IMR-90 (cell line): ENCODE results near the gene VAV3. TPM values are rescaled to one million over a fixed set of nuclear protein-coding genes. Genes with fewer than 3 reads are reported as not detected.

Experiments used
- ATAC-seq: fragments of 200-7000 bp; cut with Tn5 transposase; 2 replicates; pipeline ENCODE4 v1.9.1; 2020; ENCODE audit warnings: low read depth, mild to moderate bottlenecking, moderate library complexity
- BruUV-seq: library from RNA; stranded (reverse); fragments of 400-500 nt; replicated peaks from 2 replicates; lab custom pipeline; 2021; lab: Mats Ljungman, UMichigan
- CTCF ChIA-PET: fragments of 300-600 bp; formaldehyde crosslinking; extraction: SDS; loops from one replicate; lab custom pipeline; 2021; ENCODE audit warnings: antibody characterized with exemption; lab: Yijun Ruan, JAX
- POLR2A ChIA-PET: fragments of 300-600 bp; sonication (Branson Sonifier 250); formaldehyde crosslinking; loops from one replicate; lab custom pipeline; 2022; ENCODE audit warnings: antibody characterized with exemption; ENCODE audit not compliant: unreplicated experiment; lab: Charles Lee
- DNase-seq: peaks from one replicate; pipeline ENCODE4 v3.0.0; 2013
- H2AFZ ChIP-seq: replicated peaks from 2 replicates; pipeline ENCODE3; 2013; ENCODE audit warnings: low read length, mild to moderate bottlenecking; ENCODE audit not compliant: poor library complexity
- H2AK5ac ChIP-seq: 2 replicates; pipeline ENCODE4 v1.6.1; 2013; ENCODE audit warnings: low read depth, low read length, inconsistent platforms
- H2AK9ac ChIP-seq: replicated peaks from 2 replicates; pipeline ENCODE3; 2013; ENCODE audit warnings: mild to moderate bottlenecking, low read depth, low read length, moderate library complexity; ENCODE audit not compliant: poor library complexity
- H2BK120ac ChIP-seq: 2 replicates; pipeline ENCODE4 v1.6.1; 2013; ENCODE audit warnings: low read depth, low read length, inconsistent platforms
- H2BK15ac ChIP-seq: 3 replicates; pipeline ENCODE4 v1.6.1; 2013; ENCODE audit warnings: low read depth, low read length, inconsistent platforms
- H2BK20ac ChIP-seq: 2 replicates; pipeline ENCODE4 v1.6.1; 2013; ENCODE audit warnings: low read depth, mild to moderate bottlenecking, inconsistent platforms, low read length, moderate library complexity
- H2BK5ac ChIP-seq: 2 replicates; pipeline ENCODE4 v1.6.1; 2013; ENCODE audit warnings: mild to moderate bottlenecking, low read depth, low read length, inconsistent platforms; ENCODE audit not compliant: poor library complexity, severe bottlenecking
- H3K14ac ChIP-seq: replicated peaks from 2 replicates; pipeline ENCODE4 v1.6.1; 2013; ENCODE audit warnings: low read depth, low read length, inconsistent platforms
- H3K18ac ChIP-seq: 2 replicates; pipeline ENCODE4 v1.6.1; 2013; ENCODE audit warnings: low read depth, low read length, control low read depth
- H3K23ac ChIP-seq: 2 replicates; pipeline ENCODE4 v1.6.1; 2013; ENCODE audit warnings: low read depth, low read length, inconsistent platforms
- H3K27ac ChIP-seq: 2 replicates; pipeline ENCODE4 v1.5.1; 2013; ENCODE audit warnings: mild to moderate bottlenecking, control low read depth, low read length; ENCODE audit not compliant: insufficient read depth
- H3K27me3 ChIP-seq: 2 replicates; pipeline ENCODE4 v1.6.1; 2013; ENCODE audit warnings: low read length; ENCODE audit not compliant: control insufficient read depth, insufficient read depth
- H3K36me3 ChIP-seq: 2 replicates; pipeline ENCODE4 v1.6.1; 2013; ENCODE audit warnings: low read length, mixed read lengths; ENCODE audit not compliant: control insufficient read depth, insufficient read depth
- H3K4ac ChIP-seq: 2 replicates; pipeline ENCODE4 v1.6.1; 2013; ENCODE audit warnings: low read depth, low read length, inconsistent platforms
- H3K4me1 ChIP-seq: 2 replicates; pipeline ENCODE4 v1.6.1; 2013; ENCODE audit warnings: low read length, mixed read lengths; ENCODE audit not compliant: control insufficient read depth, insufficient read depth
- H3K4me2 ChIP-seq: 2 replicates; pipeline ENCODE4 v1.6.1; 2013; ENCODE audit warnings: low read depth, mild to moderate bottlenecking, control low read depth, low read length, moderate library complexity
- H3K4me3 ChIP-seq: 2 replicates; pipeline ENCODE4 v1.5.1; 2013; ENCODE audit warnings: low read depth, mild to moderate bottlenecking, control low read depth, low read length, moderate library complexity; ENCODE audit not compliant: insufficient read depth
- H3K56ac ChIP-seq: 2 replicates; pipeline ENCODE4 v1.6.1; 2013; ENCODE audit warnings: low read length, inconsistent platforms; ENCODE audit not compliant: insufficient read depth; ENCODE audit errors: extremely low read depth
- H3K79me1 ChIP-seq, 2 experiments: 2 replicates each; pipeline ENCODE4 v1.6.1; 2013; ENCODE audit warnings: low read length in 2 of 2, inconsistent platforms in 1 of 2, low read depth in 1 of 2
- H3K9ac ChIP-seq: 2 replicates; pipeline ENCODE4 v1.6.1; 2013; ENCODE audit warnings: low read depth, low read length, control low read depth
- H3K9me1 ChIP-seq: 2 replicates; pipeline ENCODE4 v1.6.1; 2013; ENCODE audit warnings: low read length, inconsistent platforms; ENCODE audit not compliant: insufficient read depth
- H3K9me3 ChIP-seq: 2 replicates; pipeline ENCODE4 v1.6.1; 2013; ENCODE audit warnings: low read length; ENCODE audit not compliant: control insufficient read depth, insufficient read depth
- H4K20me1 ChIP-seq: 2 replicates; pipeline ENCODE4 v1.6.1; 2013; ENCODE audit warnings: low read length, inconsistent platforms; ENCODE audit not compliant: insufficient read depth
- H4K5ac ChIP-seq: 2 replicates; pipeline ENCODE4 v1.6.1; 2013; ENCODE audit warnings: mild to moderate bottlenecking, low read depth, low read length, control low read depth
- H4K8ac ChIP-seq, 2 experiments: 2 replicates each; pipeline ENCODE4 v1.6.1; 2013; ENCODE audit warnings: low read depth in 2 of 2, low read length in 2 of 2, control low read depth in 1 of 2, inconsistent platforms in 1 of 2
- H4K91ac ChIP-seq: 2 replicates; pipeline ENCODE4 v1.6.1; 2013; ENCODE audit warnings: low read depth, low read length, inconsistent platforms; ENCODE audit not compliant: insufficient read depth
- BHLHE40 ChIP-seq: fragments of 150-350 bp; IDR thresholded peaks from 2 replicates; pipeline ENCODE4 v1.6.1; 2016; ENCODE audit warnings: mild to moderate bottlenecking, low read depth, low read length
- CEBPB ChIP-seq: IDR thresholded peaks from 2 replicates; pipeline ENCODE4 v1.6.1; 2012; ENCODE audit warnings: low read depth, low read length, improper control_type of control experiment
- CHD1 ChIP-seq: IDR thresholded peaks from 2 replicates; pipeline ENCODE4 v1.6.1; 2012; ENCODE audit warnings: low read depth, low read length, improper control_type of control experiment
- ELK1 ChIP-seq: fragments of 150-350 bp; IDR thresholded peaks from 2 replicates; pipeline ENCODE4 v1.6.1; 2016; ENCODE audit warnings: low read depth, mild to moderate bottlenecking, low read length, moderate library complexity, borderline replicate concordance
- FOS ChIP-seq: fragments of 150-350 bp; IDR thresholded peaks from 2 replicates; pipeline ENCODE4 v1.6.1; 2016; ENCODE audit warnings: low read depth, low read length
- MAFK ChIP-seq: IDR thresholded peaks from 2 replicates; pipeline ENCODE4 v1.6.1; 2012; ENCODE audit warnings: low read depth, low read length, improper control_type of control experiment
- MAZ ChIP-seq: IDR thresholded peaks from 2 replicates; pipeline ENCODE4 v1.6.1; 2012; ENCODE audit warnings: low read depth, mild to moderate bottlenecking, low read length, improper control_type of control experiment, moderate library complexity, borderline replicate concordance
- MXI1 ChIP-seq: IDR thresholded peaks from 2 replicates; pipeline ENCODE4 v1.6.1; 2012; ENCODE audit warnings: low read depth, mild to moderate bottlenecking, low read length, moderate library complexity, borderline replicate concordance
- NFE2L2 ChIP-seq: fragments of 150-350 bp; IDR thresholded peaks from 2 replicates; pipeline ENCODE4 v1.6.1; 2016; ENCODE audit warnings: low read depth, mild to moderate bottlenecking, low read length
- POLR2A ChIP-seq: IDR thresholded peaks from 2 replicates; pipeline ENCODE4 v1.6.1; 2012; ENCODE audit warnings: mild to moderate bottlenecking, low read depth, low read length
- RAD21 ChIP-seq: IDR thresholded peaks from 2 replicates; pipeline ENCODE4 v1.6.1; 2012; ENCODE audit warnings: low read length, improper control_type of control experiment
- RCOR1 ChIP-seq: IDR thresholded peaks from 2 replicates; pipeline ENCODE4 v1.6.1; 2012; ENCODE audit warnings: mild to moderate bottlenecking, low read length, improper control_type of control experiment; ENCODE audit not compliant: insufficient replicate concordance
- RFX5 ChIP-seq: IDR thresholded peaks from 2 replicates; pipeline ENCODE4 v1.8.0; 2012; ENCODE audit warnings: low read depth, mild to moderate bottlenecking, low read length, moderate library complexity
- SMC3 ChIP-seq: fragments of 150-350 bp; IDR thresholded peaks from 2 replicates; pipeline ENCODE4 v1.6.1; 2016; ENCODE audit warnings: low read depth, mild to moderate bottlenecking, antibody characterized with exemption, low read length, moderate library complexity
- USF2 ChIP-seq: fragments of 150-350 bp; IDR thresholded peaks from 2 replicates; pipeline ENCODE4 v1.6.1; 2017; ENCODE audit warnings: mild to moderate bottlenecking, antibody characterized with exemption, low read length, low read depth
- dilution Hi-C: fragments of 300-500 bp; cut with HindIII; formaldehyde crosslinking; loops from one replicate; pipeline ENCODE4 v1.14.3; 2018; ENCODE audit warnings: low sequenced_read_pairs; ENCODE audit not compliant: unreplicated experiment
- in situ Hi-C: fragments of 300-500 bp; cut with MboI; formaldehyde crosslinking; loops from 3 replicates; pipeline ENCODE4 v1.14.3; 2019; ENCODE audit warnings: low sequenced_read_pairs, inconsistent platforms, mixed read lengths
- intact Hi-C: fragments of 100-400 bp; cut with micrococcal nuclease; formaldehyde crosslinking; loops from 2 replicates; pipeline ENCODE4 v1.10.0; 2022
- polyA plus RNA-seq, 3 experiments: library from polyadenylated mRNA; depleted of rRNA; stranded (reverse); fragments of >200 nt; gene quantifications; 2 replicates each; pipeline ENCODE4 v1.2.3, GENCODE V29; 2012; ENCODE audit warnings: low replicate concordance in 1 of 3
- total RNA-seq: library from RNA; depleted of rRNA; stranded (reverse); fragments of >200 nt; gene quantifications from 2 replicates; pipeline ENCODE4 v1.2.3, GENCODE V29; 2012
- TF ChIP-seq, protein P1 (sequence below): conservative IDR thresholded peaks from 2 replicates; pipeline ENCODE4 v1.5.1; 2012; ENCODE audit warnings: mild to moderate bottlenecking, low read depth, low read length, improper control_type of control experiment

VAV3 gene
- total and polyA plus RNA-seq, 2 of the 4 experiments (the other 2 are of a cell fraction): 0.12 to 0.18 TPM

DNA sequence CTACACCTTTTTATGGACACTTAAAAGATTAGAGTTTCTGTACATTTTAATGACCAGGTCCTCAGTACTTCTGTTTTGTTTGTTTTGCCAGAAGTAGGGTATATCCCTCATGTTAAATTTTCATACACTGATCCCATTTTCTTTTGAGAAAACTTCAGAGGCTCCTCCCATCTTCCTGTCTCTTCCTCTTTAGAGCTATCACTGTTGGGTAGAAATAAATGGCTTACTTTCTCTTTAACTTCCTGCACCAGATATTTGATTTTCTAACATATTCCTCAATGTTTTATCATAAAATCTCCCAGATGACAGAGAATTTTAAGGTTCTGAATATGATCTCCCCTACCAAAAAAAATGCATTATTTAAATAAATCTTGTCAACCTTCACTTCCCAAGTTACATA, 23.4 kb downstream of the VAV3 start:
- ATAC-seq (no peak), DNase-seq (no peak)
- in situ Hi-C loops: no loop called here
- Histone ChIP-seq H3K4me2 (no peak overlapping the region), H4K8ac (no peak overlapping the region), H3K9me3 (no peaks in the 10 kb centered on the region), H3K18ac (no peak overlapping the region), H2AFZ (no peak overlapping the region), H3K9me1 (peaks cover 7% of the 10 kb centered on the region), H4K20me1 (no peaks in the 10 kb centered on the region), H2BK120ac (no peak overlapping the region), H3K4me3 (no peak overlapping the region), H3K14ac (no peak overlapping the region), H2BK15ac (no peak overlapping the region), H3K56ac (no peak overlapping the region), H3K27ac (no peak overlapping the region), H3K4me1 (no peaks in the 10 kb centered on the region), H3K79me1 (no peaks in the 10 kb centered on the region), H3K36me3 (no peaks in the 10 kb centered on the region), H2AK9ac (no peak overlapping the region), H3K27me3 (no peaks in the 10 kb centered on the region), H4K5ac (no peak overlapping the region), H3K23ac (no peak overlapping the region), H4K91ac (no peak overlapping the region), H3K9ac (no peak overlapping the region), H2BK20ac (no peak overlapping the region), H2AK5ac (no peak overlapping the region), H3K4ac (no peak overlapping the region), H2BK5ac (no peak overlapping the region)
- no TSS peak for BruUV-seq
- TF ChIP-seq USF2 (no peak), MAFK (no peak), SMC3 (no peak), FOS (no peak), NFE2L2 (no peak), ELK1 (no peak), MAZ (no peak), BHLHE40 (no peak), RFX5 (no peak), RAD21 (no peak), POLR2A (no peak), CEBPB (no peak), CHD1 (no peak), MXI1 (no peak), RCOR1 (no peak)
- TF ChIP-seq, protein P1, sequence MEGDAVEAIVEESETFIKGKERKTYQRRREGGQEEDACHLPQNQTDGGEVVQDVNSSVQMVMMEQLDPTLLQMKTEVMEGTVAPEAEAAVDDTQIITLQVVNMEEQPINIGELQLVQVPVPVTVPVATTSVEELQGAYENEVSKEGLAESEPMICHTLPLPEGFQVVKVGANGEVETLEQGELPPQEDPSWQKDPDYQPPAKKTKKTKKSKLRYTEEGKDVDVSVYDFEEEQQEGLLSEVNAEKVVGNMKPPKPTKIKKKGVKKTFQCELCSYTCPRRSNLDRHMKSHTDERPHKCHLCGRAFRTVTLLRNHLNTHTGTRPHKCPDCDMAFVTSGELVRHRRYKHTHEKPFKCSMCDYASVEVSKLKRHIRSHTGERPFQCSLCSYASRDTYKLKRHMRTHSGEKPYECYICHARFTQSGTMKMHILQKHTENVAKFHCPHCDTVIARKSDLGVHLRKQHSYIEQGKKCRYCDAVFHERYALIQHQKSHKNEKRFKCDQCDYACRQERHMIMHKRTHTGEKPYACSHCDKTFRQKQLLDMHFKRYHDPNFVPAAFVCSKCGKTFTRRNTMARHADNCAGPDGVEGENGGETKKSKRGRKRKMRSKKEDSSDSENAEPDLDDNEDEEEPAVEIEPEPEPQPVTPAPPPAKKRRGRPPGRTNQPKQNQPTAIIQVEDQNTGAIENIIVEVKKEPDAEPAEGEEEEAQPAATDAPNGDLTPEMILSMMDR: no peak
- dilution Hi-C loops: no loop called here
- ChIA-PET POLR2A (no interaction called here), CTCF (no interaction called here)
- intact Hi-C loops: no loop called here
